Stimulated activated CD4-positive, alpha-beta T cell treated with anti-CD3 and anti-CD28 coated beads, TNF-alpha, amount 100 ng/mL, for 1 hour (primary cell): ENCODE measurements around the gene CHRNA9.

ENCODE experiments used
- DNase-seq, 3 donors: peaks; one replicate each; pipeline ENCODE4 v3.0.0-alpha.2; 2020; ENCODE audit warnings: low read depth in 3 of 3, low spot score in 1 of 3

The CHRNA9 gene

GRCh38 chr4:40308528-40309122 lies 26.5 kb upstream of the CHRNA9 start:
- DNase-seq: no peak

- peak; percentile 79 to 89 (median 80) for DNase-seq
Measured at GRCh38 chr4:40309250-40309774, 25.8 kb upstream of the CHRNA9 start.

DNA sequence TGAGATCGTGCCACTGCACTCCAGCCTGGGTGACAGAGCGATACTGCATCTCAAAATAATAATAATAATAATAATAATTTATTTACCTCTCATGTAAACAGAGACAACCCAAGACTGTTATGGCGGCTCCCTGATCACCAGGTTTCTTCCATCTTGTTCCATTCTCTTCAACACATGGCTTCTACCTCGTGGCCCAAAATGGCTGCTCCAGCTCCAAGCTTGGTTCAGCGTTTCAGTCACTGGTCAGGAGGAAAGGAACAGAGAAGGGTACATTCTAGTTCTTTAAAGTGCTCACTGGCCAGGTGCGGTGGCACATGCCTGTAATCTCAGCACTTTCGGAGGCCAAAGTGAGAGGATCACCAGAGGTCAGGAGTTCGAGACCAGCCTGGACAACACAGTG lies 24.9 kb upstream of the CHRNA9 start:
- no peak for DNase-seq

DNA sequence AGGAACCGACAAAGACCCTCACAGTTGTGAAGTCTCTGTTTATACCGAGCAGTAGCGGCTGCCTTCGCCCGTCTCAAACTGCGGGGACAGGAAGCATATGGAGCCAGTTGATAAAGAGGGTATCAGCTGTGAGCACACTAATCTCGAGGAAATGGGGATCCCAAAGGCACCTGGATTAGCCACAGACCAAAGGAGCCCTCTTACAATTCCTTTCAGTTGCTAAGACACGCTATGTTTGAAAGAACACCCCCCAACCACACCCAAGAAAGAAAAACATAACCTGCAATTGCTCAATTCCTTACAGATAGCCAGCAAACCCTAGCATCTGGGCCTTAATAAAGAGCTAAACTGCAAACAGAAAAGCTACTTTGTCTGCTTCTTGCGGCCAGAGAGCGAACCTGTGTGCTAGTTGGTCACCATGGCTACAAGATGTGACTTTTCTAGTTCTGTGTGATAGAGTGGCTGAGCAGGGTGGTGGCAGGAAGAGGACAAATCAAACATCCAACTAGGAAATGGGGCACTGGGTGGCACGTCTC lies 23.3 kb upstream of the CHRNA9 start:
- no peak for DNase-seq

DNA sequence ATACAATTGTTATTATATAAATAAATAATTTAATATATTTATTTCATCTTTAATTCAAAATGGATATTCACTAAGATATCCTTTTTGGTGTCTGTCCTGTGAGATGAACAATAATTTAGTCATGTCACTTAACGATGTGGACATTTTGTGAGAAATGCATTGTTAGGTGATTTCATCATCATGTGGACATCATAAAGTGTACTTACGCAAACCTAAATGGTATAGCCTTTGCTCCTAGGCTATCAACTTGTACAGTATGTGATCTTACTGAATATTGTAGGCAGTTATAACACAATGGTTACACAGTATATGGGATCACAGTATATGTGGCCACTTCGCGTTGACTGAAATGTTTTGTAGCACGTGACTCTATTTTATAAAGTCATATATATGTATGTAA lies 20.2 kb upstream of the CHRNA9 start:
- DNase-seq: no peak

GRCh38 chr4:40316333-40316781 lies 18.8 kb upstream of the CHRNA9 start:
- DNase-seq: no peak

DNA sequence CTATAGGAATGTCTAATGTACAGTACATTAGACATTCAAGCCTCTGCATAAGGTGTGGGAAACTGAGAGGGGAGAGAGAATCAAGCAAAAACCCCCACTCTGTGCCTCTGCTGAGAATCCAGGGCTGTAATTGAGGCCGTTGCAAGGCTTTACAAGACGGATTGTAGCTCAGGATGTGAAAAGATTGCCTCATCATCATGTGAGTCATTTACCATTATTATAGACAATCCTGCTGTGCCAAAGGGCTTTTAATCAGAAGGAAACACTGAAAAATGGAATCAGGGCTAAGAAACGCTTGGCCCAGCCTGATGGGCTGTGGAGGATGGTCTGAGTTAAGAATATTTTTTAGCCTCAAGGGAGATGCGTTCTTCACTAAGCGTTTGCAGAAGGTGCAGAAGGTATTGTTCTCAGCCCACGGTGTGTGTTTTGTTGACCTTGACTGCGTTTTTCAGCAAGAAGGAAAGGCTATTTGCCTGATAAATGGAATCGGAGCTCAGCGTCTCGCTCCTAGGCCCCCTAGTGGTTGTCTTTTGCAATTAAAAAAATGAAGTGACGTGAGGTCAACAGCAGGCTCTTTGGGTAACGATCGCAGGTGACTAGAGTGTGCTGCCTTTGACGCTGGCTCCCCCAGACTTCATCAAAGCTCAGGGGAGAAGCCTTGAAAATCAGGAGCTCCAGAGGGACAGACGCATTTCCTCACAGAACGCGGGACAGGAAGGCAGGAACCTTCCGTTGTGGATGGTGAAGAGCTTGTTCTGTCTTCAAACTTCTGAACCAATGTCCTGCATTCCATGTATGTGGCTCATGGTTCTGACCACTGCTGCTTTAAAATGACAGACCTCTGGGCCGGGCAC lies 18.1 kb upstream of the CHRNA9 start:
- peak in 2 of 3 donors; percentile 22 to 38 for DNase-seq

DNA sequence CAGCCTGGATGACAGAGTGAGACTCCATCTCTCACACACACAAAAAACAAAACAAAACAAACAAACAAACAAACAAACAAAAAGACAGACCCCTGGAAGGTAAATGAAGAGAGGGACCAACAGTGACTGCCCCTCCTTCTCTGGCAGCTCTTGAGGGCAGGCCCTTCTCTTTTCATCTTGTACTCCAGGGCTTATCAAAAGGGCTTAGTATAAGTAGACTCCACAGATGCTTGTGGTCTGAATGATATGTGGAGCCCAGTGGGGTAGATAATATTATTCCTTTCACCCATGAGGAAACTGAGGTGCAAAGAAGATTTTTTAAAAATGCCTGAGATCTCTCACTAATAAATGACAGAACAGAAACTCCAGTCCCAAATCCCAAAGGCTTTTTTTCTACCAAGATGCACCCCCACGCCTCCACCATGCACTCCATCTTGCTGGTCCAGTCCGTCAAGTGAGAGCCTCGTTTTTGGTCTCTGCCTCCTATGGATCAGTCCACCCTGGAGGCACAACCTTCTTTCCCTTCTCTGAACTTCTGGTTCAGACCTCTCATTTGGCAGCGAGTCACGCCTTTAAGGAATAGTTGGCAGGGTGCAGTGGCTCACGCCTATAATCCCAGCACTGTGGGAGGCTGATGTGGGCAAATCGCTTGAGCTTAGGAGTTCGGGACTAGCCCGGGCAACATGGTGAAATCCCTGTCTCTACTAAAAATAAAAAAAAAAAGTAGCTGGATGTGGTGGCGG lies 17.0 kb upstream of the CHRNA9 start:
- DNase-seq: no peak

GRCh38 chr4:40321574-40322275 lies 13.4 kb upstream of the CHRNA9 start:
- DNase-seq: no peak

DNA sequence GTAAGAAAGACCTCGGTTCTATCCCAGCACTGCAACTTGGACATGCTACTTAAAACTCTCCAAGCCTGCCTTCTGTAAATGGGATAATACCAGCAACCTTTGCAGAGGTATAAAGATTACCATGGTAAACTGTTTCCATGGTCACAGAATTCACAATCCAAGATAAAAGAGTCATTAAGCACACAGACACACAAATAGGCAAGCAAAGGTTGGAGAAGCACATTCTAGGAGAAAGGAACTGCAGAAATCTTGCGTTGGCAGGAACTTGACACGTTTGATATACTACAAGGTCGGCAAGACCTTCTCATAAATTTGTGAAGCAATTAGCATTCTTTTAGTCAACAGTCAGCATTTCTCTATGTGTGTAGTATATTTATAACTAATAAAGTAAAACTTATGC lies 12.3 kb upstream of the CHRNA9 start:
- DNase-seq: no peak

- no peak for DNase-seq
Measured at GRCh38 chr4:40323866-40324265, 11.3 kb upstream of the CHRNA9 start.

- peak in 2 of 3 donors; percentile 42 to 44 for DNase-seq
Measured at GRCh38 chr4:40325406-40326019, 9.6 kb upstream of the CHRNA9 start.

- DNase-seq: no peak
Measured at GRCh38 chr4:40327340-40327739, 7.8 kb upstream of the CHRNA9 start.

- no peak for DNase-seq
Measured at GRCh38 chr4:40328383-40328782, 6.8 kb upstream of the CHRNA9 start.

- DNase-seq: no peak
Measured at GRCh38 chr4:40329805-40330204, 5.3 kb upstream of the CHRNA9 start.

- no peak for DNase-seq
Measured at GRCh38 chr4:40330536-40330935, 4.6 kb upstream of the CHRNA9 start.

DNA sequence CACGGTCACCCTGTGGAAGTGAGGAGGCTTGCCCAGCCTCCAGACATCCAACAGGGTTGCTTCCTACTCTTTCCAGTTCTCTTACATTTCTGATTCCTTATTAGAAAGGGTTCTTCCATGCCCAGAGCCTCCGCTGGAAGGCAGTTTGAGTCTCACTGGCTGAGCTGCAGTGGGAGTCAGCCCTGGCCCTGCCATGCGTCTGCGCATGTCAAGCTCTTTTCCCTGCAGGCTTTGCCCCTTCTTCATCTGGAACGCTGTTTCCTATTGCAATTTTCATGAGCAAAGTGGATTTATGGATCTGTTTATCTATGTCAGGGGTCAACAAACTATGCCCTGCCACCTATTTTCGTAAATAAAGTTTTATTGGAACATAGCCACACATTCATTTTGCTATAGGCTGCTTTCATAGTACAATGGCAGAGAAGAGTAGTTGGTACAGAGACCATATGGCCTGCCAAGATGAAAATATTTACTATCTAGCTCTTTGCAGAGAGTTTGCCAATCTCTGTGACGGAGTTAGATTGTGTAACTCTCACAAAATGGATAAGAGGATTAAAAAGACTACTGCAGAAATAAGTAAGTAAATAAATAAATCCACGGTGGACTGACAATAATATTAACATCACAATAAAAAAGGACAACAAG lies 3.9 kb upstream of the CHRNA9 start:
- DNase-seq: no peak

GRCh38 chr4:40331961-40332360 lies 3.2 kb upstream of the CHRNA9 start:
- DNase-seq: no peak

DNA sequence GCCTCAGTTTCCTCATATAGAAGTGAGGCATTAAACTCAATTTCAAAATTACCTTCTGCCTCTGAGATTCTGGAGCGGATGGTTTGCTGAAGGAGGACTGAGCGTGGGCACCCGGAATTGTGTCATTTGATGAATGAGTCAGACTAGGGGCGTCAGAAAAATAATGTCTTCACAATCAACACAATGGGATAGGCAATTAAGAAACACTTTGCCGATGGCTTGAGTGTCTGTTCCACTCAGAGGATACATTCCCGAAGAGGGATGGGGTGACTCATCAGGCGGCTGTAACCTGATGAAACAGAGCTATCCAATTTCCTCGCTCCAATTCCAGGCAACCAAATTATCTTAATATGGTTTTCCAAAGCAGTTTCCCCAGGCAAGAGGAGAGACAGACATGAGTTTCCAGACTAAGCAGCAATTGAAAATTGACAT lies 1.2 kb upstream of the CHRNA9 start:
- no peak for DNase-seq

GRCh38 chr4:40335525-40335894 lies 377 bp downstream of the CHRNA9 start:
- no peak for DNase-seq
